Measurements from ENCODE around the gene SLC34A1.

DNA sequence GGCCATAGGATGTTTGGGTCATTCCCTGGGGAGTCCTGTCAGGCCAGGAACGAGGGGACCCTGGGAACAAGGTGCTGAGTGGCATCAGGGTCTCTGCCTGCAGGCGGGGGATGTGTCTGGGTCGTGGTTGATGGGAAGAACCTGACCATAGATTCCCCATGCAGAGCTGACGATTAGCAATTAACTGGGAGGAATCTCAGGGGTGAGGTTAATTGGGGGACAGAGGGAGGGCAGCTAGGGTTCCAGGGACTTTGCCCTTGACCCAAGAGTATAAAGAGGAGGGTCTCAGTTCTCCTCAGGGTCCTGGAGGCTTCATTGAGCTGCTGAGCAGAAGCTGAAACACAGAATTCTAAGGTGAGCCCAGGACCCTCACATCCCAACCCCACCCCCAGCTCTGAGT, at the start of gene SLC34A1:
- TF ChIP-seq, protein P1, sequence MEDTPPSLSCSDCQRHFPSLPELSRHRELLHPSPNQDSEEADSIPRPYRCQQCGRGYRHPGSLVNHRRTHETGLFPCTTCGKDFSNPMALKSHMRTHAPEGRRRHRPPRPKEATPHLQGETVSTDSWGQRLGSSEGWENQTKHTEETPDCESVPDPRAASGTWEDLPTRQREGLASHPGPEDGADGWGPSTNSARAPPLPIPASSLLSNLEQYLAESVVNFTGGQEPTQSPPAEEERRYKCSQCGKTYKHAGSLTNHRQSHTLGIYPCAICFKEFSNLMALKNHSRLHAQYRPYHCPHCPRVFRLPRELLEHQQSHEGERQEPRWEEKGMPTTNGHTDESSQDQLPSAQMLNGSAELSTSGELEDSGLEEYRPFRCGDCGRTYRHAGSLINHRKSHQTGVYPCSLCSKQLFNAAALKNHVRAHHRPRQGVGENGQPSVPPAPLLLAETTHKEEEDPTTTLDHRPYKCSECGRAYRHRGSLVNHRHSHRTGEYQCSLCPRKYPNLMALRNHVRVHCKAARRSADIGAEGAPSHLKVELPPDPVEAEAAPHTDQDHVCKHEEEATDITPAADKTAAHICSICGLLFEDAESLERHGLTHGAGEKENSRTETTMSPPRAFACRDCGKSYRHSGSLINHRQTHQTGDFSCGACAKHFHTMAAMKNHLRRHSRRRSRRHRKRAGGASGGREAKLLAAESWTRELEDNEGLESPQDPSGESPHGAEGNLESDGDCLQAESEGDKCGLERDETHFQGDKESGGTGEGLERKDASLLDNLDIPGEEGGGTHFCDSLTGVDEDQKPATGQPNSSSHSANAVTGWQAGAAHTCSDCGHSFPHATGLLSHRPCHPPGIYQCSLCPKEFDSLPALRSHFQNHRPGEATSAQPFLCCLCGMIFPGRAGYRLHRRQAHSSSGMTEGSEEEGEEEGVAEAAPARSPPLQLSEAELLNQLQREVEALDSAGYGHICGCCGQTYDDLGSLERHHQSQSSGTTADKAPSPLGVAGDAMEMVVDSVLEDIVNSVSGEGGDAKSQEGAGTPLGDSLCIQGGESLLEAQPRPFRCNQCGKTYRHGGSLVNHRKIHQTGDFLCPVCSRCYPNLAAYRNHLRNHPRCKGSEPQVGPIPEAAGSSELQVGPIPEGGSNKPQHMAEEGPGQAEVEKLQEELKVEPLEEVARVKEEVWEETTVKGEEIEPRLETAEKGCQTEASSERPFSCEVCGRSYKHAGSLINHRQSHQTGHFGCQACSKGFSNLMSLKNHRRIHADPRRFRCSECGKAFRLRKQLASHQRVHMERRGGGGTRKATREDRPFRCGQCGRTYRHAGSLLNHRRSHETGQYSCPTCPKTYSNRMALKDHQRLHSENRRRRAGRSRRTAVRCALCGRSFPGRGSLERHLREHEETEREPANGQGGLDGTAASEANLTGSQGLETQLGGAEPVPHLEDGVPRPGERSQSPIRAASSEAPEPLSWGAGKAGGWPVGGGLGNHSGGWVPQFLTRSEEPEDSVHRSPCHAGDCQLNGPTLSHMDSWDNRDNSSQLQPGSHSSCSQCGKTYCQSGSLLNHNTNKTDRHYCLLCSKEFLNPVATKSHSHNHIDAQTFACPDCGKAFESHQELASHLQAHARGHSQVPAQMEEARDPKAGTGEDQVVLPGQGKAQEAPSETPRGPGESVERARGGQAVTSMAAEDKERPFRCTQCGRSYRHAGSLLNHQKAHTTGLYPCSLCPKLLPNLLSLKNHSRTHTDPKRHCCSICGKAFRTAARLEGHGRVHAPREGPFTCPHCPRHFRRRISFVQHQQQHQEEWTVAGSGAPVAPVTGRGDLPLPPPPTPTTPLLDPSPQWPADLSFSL (CRISPR knock-in tag; IDR thresholded peaks at IDR 0.05), result no peak
- TF ChIP-seq ZNF569 (CRISPR knock-in tag; IDR thresholded peaks at IDR 0.05; ENCODE audit: borderline replicate concordance) (no peak), PHF8 (CRISPR knock-in tag; IDR thresholded peaks at IDR 0.05) (no peak), ZNF296 (CRISPR knock-in tag; conservative IDR thresholded peaks at IDR 0.05) (no peak), ZNF326 (CRISPR knock-in tag; IDR thresholded peaks at IDR 0.05; ENCODE audit: borderline replicate concordance) (no peak), MTA3 (CRISPR knock-in tag; IDR thresholded peaks at IDR 0.05) (no peak), POLR2A (IDR thresholded peaks at IDR 0.05; ENCODE audit: insufficient read depth in 1 of 2, low read depth in 2 of 2, low read length in 2 of 2) (no peak), RBAK (CRISPR knock-in tag; IDR thresholded peaks at IDR 0.05) (no peak), KLF11 (CRISPR knock-in tag; IDR thresholded peaks at IDR 0.05) (no peak)
- TF ChIP-seq, protein P2, sequence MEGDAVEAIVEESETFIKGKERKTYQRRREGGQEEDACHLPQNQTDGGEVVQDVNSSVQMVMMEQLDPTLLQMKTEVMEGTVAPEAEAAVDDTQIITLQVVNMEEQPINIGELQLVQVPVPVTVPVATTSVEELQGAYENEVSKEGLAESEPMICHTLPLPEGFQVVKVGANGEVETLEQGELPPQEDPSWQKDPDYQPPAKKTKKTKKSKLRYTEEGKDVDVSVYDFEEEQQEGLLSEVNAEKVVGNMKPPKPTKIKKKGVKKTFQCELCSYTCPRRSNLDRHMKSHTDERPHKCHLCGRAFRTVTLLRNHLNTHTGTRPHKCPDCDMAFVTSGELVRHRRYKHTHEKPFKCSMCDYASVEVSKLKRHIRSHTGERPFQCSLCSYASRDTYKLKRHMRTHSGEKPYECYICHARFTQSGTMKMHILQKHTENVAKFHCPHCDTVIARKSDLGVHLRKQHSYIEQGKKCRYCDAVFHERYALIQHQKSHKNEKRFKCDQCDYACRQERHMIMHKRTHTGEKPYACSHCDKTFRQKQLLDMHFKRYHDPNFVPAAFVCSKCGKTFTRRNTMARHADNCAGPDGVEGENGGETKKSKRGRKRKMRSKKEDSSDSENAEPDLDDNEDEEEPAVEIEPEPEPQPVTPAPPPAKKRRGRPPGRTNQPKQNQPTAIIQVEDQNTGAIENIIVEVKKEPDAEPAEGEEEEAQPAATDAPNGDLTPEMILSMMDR (CRISPR knock-in tag; IDR thresholded peaks at IDR 0.05), result no peak
- TF ChIP-seq, protein P3, sequence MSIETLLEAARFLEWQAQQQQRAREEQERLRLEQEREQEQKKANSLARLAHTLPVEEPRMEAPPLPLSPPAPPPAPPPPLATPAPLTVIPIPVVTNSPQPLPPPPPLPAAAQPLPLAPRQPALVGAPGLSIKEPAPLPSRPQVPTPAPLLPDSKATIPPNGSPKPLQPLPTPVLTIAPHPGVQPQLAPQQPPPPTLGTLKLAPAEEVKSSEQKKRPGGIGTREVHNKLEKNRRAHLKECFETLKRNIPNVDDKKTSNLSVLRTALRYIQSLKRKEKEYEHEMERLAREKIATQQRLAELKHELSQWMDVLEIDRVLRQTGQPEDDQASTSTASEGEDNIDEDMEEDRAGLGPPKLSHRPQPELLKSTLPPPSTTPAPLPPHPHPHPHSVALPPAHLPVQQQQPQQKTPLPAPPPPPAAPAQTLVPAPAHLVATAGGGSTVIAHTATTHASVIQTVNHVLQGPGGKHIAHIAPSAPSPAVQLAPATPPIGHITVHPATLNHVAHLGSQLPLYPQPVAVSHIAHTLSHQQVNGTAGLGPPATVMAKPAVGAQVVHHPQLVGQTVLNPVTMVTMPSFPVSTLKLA (IDR thresholded peaks at IDR 0.05), result no peak
- TF ChIP-seq, protein P4, sequence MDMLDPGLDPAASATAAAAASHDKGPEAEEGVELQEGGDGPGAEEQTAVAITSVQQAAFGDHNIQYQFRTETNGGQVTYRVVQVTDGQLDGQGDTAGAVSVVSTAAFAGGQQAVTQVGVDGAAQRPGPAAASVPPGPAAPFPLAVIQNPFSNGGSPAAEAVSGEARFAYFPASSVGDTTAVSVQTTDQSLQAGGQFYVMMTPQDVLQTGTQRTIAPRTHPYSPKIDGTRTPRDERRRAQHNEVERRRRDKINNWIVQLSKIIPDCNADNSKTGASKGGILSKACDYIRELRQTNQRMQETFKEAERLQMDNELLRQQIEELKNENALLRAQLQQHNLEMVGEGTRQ (IDR thresholded peaks at IDR 0.05; ENCODE audit: low read depth, low read length), result no peak
- TF ChIP-seq, protein P4 (CRISPR knock-in tag; IDR thresholded peaks at IDR 0.05; ENCODE audit: borderline replicate concordance), result no peak
- TF ChIP-seq, protein P5, sequence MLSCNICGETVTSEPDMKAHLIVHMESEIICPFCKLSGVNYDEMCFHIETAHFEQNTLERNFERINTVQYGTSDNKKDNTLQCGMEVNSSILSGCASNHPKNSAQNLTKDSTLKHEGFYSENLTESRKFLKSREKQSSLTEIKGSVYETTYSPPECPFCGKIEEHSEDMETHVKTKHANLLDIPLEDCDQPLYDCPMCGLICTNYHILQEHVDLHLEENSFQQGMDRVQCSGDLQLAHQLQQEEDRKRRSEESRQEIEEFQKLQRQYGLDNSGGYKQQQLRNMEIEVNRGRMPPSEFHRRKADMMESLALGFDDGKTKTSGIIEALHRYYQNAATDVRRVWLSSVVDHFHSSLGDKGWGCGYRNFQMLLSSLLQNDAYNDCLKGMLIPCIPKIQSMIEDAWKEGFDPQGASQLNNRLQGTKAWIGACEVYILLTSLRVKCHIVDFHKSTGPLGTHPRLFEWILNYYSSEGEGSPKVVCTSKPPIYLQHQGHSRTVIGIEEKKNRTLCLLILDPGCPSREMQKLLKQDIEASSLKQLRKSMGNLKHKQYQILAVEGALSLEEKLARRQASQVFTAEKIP (CRISPR knock-in tag; IDR thresholded peaks at IDR 0.05; ENCODE audit: borderline replicate concordance), result no peak
